ENCODE data around the gene TMEM63A.

- TF ChIP-seq, protein P1, sequence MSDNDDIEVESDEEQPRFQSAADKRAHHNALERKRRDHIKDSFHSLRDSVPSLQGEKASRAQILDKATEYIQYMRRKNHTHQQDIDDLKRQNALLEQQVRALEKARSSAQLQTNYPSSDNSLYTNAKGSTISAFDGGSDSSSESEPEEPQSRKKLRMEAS (IDR thresholded peaks at IDR 0.05; ENCODE audit: insufficient read depth, insufficient read length), result no peak
- TF ChIP-seq, protein P2, sequence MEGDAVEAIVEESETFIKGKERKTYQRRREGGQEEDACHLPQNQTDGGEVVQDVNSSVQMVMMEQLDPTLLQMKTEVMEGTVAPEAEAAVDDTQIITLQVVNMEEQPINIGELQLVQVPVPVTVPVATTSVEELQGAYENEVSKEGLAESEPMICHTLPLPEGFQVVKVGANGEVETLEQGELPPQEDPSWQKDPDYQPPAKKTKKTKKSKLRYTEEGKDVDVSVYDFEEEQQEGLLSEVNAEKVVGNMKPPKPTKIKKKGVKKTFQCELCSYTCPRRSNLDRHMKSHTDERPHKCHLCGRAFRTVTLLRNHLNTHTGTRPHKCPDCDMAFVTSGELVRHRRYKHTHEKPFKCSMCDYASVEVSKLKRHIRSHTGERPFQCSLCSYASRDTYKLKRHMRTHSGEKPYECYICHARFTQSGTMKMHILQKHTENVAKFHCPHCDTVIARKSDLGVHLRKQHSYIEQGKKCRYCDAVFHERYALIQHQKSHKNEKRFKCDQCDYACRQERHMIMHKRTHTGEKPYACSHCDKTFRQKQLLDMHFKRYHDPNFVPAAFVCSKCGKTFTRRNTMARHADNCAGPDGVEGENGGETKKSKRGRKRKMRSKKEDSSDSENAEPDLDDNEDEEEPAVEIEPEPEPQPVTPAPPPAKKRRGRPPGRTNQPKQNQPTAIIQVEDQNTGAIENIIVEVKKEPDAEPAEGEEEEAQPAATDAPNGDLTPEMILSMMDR (IDR thresholded peaks at IDR 0.05; ENCODE audit: extremely low read depth in 1 of 2, insufficient read depth in 1 of 2, low read depth in 1 of 2, low read length in 2 of 2), result no peak
- no peak for TF ChIP-seq EZH2 (IDR thresholded peaks at IDR 0.05; ENCODE audit: borderline replicate concordance, low read depth, low read length, severe bottlenecking)
- no peak for TF ChIP-seq POLR2A (IDR thresholded peaks at IDR 0.05; ENCODE audit: low read depth, low read length)
- no peak for TF ChIP-seq POLR2AphosphoS5 (IDR thresholded peaks at IDR 0.05; ENCODE audit: insufficient read depth, low read depth, low read length)
- TF ChIP-seq JUN (IDR thresholded peaks at IDR 0.05; ENCODE audit: borderline replicate concordance, insufficient read depth, insufficient read length, low read depth), result no peak
- no peak for TF ChIP-seq GATA2 (IDR thresholded peaks at IDR 0.05; ENCODE audit: insufficient read depth, insufficient read length, low read depth, low read length)
These were observed 35.6 kb downstream of the TMEM63A start for GRCh38 chr1:225846331-225847310.

All from endothelial cell of umbilical vein (primary cell).